ENCODE data around the gene EFCAB5.
"Not testable (repeated sequence)": the region's sequence is repeated elsewhere in the genome, so short reads cannot be mapped to it uniquely, and the experiment has no call there.

- not testable (repeated sequence) for TF ChIP-seq CTCF (IDR thresholded peaks at IDR 0.05; ENCODE audit: insufficient read depth, low read length); POLR2AphosphoS5 (IDR thresholded peaks at IDR 0.05; ENCODE audit: low read depth); REST (IDR thresholded peaks at IDR 0.05; ENCODE audit: insufficient replicate concordance, low read depth)
- TF ChIP-seq SPI1 (IDR thresholded peaks at IDR 0.05; ENCODE audit: borderline replicate concordance, low read depth), result peak; percentile 75
Measured at GRCh38 chr17:30040719-30041518, 99.5 kb downstream of the EFCAB5 start.

All from HL-60 (cell line).